H1 (cell line): ENCODE results near the gene USP36. TPM values are rescaled to one million over a fixed set of nuclear protein-coding genes. Genes with fewer than 3 reads are reported as not detected.
A peak's percentile ranks its signal among the peaks of the same experiment; 100 is the strongest.

ENCODE experiments used
- CTCF ChIA-PET: fragments of 300-600 bp; sonication (Branson Sonifier 250); formaldehyde crosslinking; loops from one replicate; lab custom pipeline; 2021; ENCODE audit not compliant: partially characterized antibody; lab: Charles Lee
- POLR2A ChIA-PET: fragments of 300-600 bp; sonication (Branson Sonifier 250); formaldehyde crosslinking; loops from one replicate; lab custom pipeline; 2021; ENCODE audit warnings: inconsistent platforms; ENCODE audit not compliant: partially characterized antibody; lab: Charles Lee
- DNase-seq, 2 experiments: peaks; one replicate each; pipeline versions ENCODE4 v3.0.0 to v3.0.0-alpha.2; 2010 to 2022; ENCODE audit warnings: low spot score in 2 of 2, low read depth in 1 of 2, mixed read lengths in 1 of 2
- FAIRE-seq: peaks from 2 replicates; lab custom pipeline; 2011; peaks lifted over from hg19 to GRCh38; lab: Jason Lieb, UNC
- H2AFZ ChIP-seq: 2 replicates; pipeline ENCODE4 v1.8.1; 2012; ENCODE audit warnings: low read length, inconsistent platforms
- H2AK5ac ChIP-seq: 2 replicates; pipeline ENCODE4 v1.6.1; 2013; ENCODE audit warnings: low read depth, low read length
- H2BK120ac ChIP-seq: replicated peaks from 2 replicates; pipeline ENCODE3; 2013; ENCODE audit warnings: low read depth, low read length, inconsistent platforms
- H2BK12ac ChIP-seq: 2 replicates; pipeline ENCODE4 v1.6.1; 2013; ENCODE audit warnings: low read depth, low read length
- H2BK15ac ChIP-seq: 2 replicates; pipeline ENCODE4 v1.6.1; 2013; ENCODE audit warnings: low read length
- H2BK20ac ChIP-seq: 2 replicates; pipeline ENCODE4 v1.6.1; 2013; ENCODE audit warnings: low read length
- H2BK5ac ChIP-seq: 2 replicates; pipeline ENCODE4 v1.6.1; 2013; ENCODE audit warnings: low read depth, low read length
- H3K14ac ChIP-seq: 2 replicates; pipeline ENCODE4 v1.6.1; 2013; ENCODE audit warnings: inconsistent platforms; ENCODE audit not compliant: insufficient read length
- H3K18ac ChIP-seq: 2 replicates; pipeline ENCODE4 v1.6.1; 2013; ENCODE audit warnings: low read length; ENCODE audit errors: extremely low read depth
- H3K23ac ChIP-seq: 2 replicates; pipeline ENCODE4 v1.6.1; 2013; ENCODE audit warnings: inconsistent platforms; ENCODE audit not compliant: insufficient read length
- H3K23me2 ChIP-seq: 2 replicates; pipeline ENCODE4 v1.6.1; 2013; ENCODE audit warnings: low read depth, low read length
- H3K27ac ChIP-seq: 2 replicates; pipeline ENCODE4 v1.6.1; 2011; ENCODE audit warnings: low read depth, low read length, inconsistent platforms
- H3K27me3 ChIP-seq, 4 experiments: replicated peaks in 1 of 4; 1 replicate in 1 of 4; 2 replicates in 3 of 4; pipeline versions ENCODE4 v1.6.1 to v1.8.1; 2011 to 2013; ENCODE audit warnings: low read length in 3 of 4, mild to moderate bottlenecking in 3 of 4, inconsistent platforms in 2 of 4, mixed read lengths in 2 of 4, moderate library complexity in 1 of 4; ENCODE audit not compliant: control insufficient read depth in 3 of 4, insufficient read depth in 3 of 4; ENCODE audit errors: extremely low read depth in 1 of 4
- H3K36me3 ChIP-seq, 4 experiments: 2 replicates each; pipeline versions ENCODE4 v1.6.1 to v1.8.1; 2011 to 2013; ENCODE audit warnings: mild to moderate bottlenecking in 4 of 4, low read length in 3 of 4, moderate library complexity in 2 of 4, control low read depth in 1 of 4, inconsistent platforms in 1 of 4; ENCODE audit not compliant: insufficient read depth in 4 of 4, control insufficient read depth in 2 of 4
- H3K4ac ChIP-seq: replicated peaks from 2 replicates; pipeline ENCODE3; 2013; ENCODE audit warnings: low read length, low read depth, mixed read lengths, inconsistent platforms; ENCODE audit not compliant: insufficient read length
- H3K4me1 ChIP-seq, 4 experiments: replicated peaks in 1 of 4; 1 replicate in 1 of 4; 2 replicates in 3 of 4; pipeline versions ENCODE4 v1.6.1 to v1.8.1; 2011 to 2013; ENCODE audit warnings: low read length in 3 of 4, inconsistent platforms in 2 of 4, mixed read lengths in 1 of 4; ENCODE audit not compliant: insufficient read depth in 4 of 4, control insufficient read depth in 3 of 4
- H3K4me2 ChIP-seq, 2 experiments: 2 replicates each; pipeline versions ENCODE4 v1.6.1 to v1.8.1; 2011 to 2013; ENCODE audit warnings: low read depth in 2 of 2, low read length in 2 of 2, control low read depth in 1 of 2, inconsistent platforms in 1 of 2, mild to moderate bottlenecking in 1 of 2; ENCODE audit not compliant: insufficient read depth in 1 of 2
- H3K4me3 ChIP-seq, 4 experiments: fragments of 200-600, 300-600 bp in 1 of 4; sonication (generic), shearing (Covaris generic), sonication (Bioruptor Twin) in 1 of 4; 2 replicates each; pipeline versions ENCODE4 v1.5.1 to v1.8.1; 2011 to 2016; ENCODE audit warnings: low read length in 4 of 4, low read depth in 3 of 4, control low read depth in 2 of 4, inconsistent platforms in 2 of 4, mild to moderate bottlenecking in 2 of 4, mixed read lengths in 1 of 4, moderate library complexity in 1 of 4; ENCODE audit not compliant: insufficient read depth in 2 of 4; ENCODE audit errors: extremely low read depth in 1 of 4
- H3K56ac ChIP-seq: replicated peaks from 2 replicates; pipeline ENCODE3; 2013; ENCODE audit warnings: low read depth, mild to moderate bottlenecking, mixed read lengths, low read length, inconsistent platforms; ENCODE audit not compliant: insufficient read length
- H3K79me1 ChIP-seq: 2 replicates; pipeline ENCODE4 v1.6.1; 2013; ENCODE audit warnings: low read depth, low read length, control low read depth
- H3K79me2 ChIP-seq, 2 experiments: 2 replicates each; pipeline versions ENCODE4 v1.6.1 to v1.8.1; 2012 to 2013; ENCODE audit warnings: low read length in 2 of 2, mild to moderate bottlenecking in 2 of 2, inconsistent platforms in 1 of 2; ENCODE audit not compliant: insufficient read depth in 2 of 2, control insufficient read depth in 1 of 2
- H3K9ac ChIP-seq, 4 experiments: replicated peaks in 1 of 4; 1 replicate in 1 of 4; 2 replicates in 3 of 4; pipeline versions ENCODE4 v1.6.1 to v1.8.1; 2011 to 2013; ENCODE audit warnings: low read depth in 3 of 4, low read length in 3 of 4, control low read depth in 2 of 4, mild to moderate bottlenecking in 2 of 4, moderate library complexity in 2 of 4, inconsistent platforms in 1 of 4; ENCODE audit errors: extremely low read depth in 1 of 4
- H3K9me3 ChIP-seq, 2 experiments: 2 replicates each; pipeline versions ENCODE4 v1.6.1 to v1.8.1; 2012 to 2013; ENCODE audit warnings: mild to moderate bottlenecking in 2 of 2, moderate library complexity in 2 of 2, control low read depth in 1 of 2, inconsistent platforms in 1 of 2, low read depth in 1 of 2, low read length in 1 of 2, mixed read lengths in 1 of 2; ENCODE audit not compliant: insufficient read depth in 2 of 2
- H4K20me1 ChIP-seq, 2 experiments: replicated peaks in 1 of 2; 2 replicates each; pipeline versions ENCODE3 to v1.8.1; 2011 to 2013; ENCODE audit warnings: inconsistent platforms in 2 of 2, low read length in 2 of 2, mild to moderate bottlenecking in 1 of 2; ENCODE audit not compliant: insufficient read depth in 2 of 2, control insufficient read depth in 1 of 2
- H4K5ac ChIP-seq: 2 replicates; pipeline ENCODE4 v1.6.1; 2013; ENCODE audit warnings: low read length, low read depth, mixed read lengths, inconsistent platforms; ENCODE audit not compliant: insufficient read length
- H4K8ac ChIP-seq: 2 replicates; pipeline ENCODE4 v1.8.0; 2013; ENCODE audit warnings: mild to moderate bottlenecking, moderate library complexity, low read length, inconsistent platforms; ENCODE audit not compliant: insufficient read depth; ENCODE audit errors: extremely low read depth
- H4K91ac ChIP-seq: replicated peaks from 2 replicates; pipeline ENCODE3; 2013; ENCODE audit warnings: low read length, mixed read lengths, inconsistent platforms; ENCODE audit not compliant: insufficient read length
- CTCF ChIP-seq, 3 experiments: IDR thresholded peaks; 1 replicate in 2 of 3; 2 replicates in 1 of 3; pipeline versions ENCODE4 v1.5.1 to v1.6.1; 2011; ENCODE audit warnings: low read length in 3 of 3, mild to moderate bottlenecking in 3 of 3, inconsistent platforms in 2 of 3, low read depth in 1 of 3, moderate library complexity in 1 of 3; ENCODE audit not compliant: insufficient read depth in 1 of 3; ENCODE audit errors: control extremely low read depth in 1 of 3
- GABPA ChIP-seq: IDR thresholded peaks from 2 replicates; pipeline ENCODE4 v1.6.1; 2011; ENCODE audit warnings: mild to moderate bottlenecking, low read length, moderate library complexity, borderline replicate concordance; ENCODE audit not compliant: insufficient read depth
- KDM4A ChIP-seq: IDR thresholded peaks from one replicate; pipeline ENCODE4 v1.7.1; 2012; ENCODE audit warnings: low read depth, mild to moderate bottlenecking, moderate library complexity, low read length, inconsistent platforms; ENCODE audit not compliant: severe bottlenecking
- RAD21 ChIP-seq, 2 experiments: IDR thresholded peaks in 1 of 2; conservative IDR thresholded peaks in 1 of 2; 2 replicates each; pipeline ENCODE4 v1.6.1; 2011; ENCODE audit warnings: low read depth in 2 of 2, low read length in 2 of 2, improper control_type of control experiment in 1 of 2, inconsistent platforms in 1 of 2, mild to moderate bottlenecking in 1 of 2, moderate library complexity in 1 of 2
- RNF2 ChIP-seq: fragments of 200-900, 300-1000 bp; sonication (generic); IDR thresholded peaks from 2 replicates; pipeline ENCODE4 v1.7.1; 2016; ENCODE audit warnings: borderline replicate concordance, low read depth, mild to moderate bottlenecking, antibody characterized with exemption, low read length; ENCODE audit not compliant: poor library complexity, severe bottlenecking; ENCODE audit errors: missing control alignments
- SP1 ChIP-seq: IDR thresholded peaks from 2 replicates; pipeline ENCODE4 v1.6.1; 2011; ENCODE audit warnings: low read depth, low read length
- SRF ChIP-seq: IDR thresholded peaks from 2 replicates; pipeline ENCODE4 v1.6.1; 2011; ENCODE audit warnings: mild to moderate bottlenecking, low read depth, low read length, moderate library complexity
- YY1 ChIP-seq: IDR thresholded peaks from 2 replicates; pipeline ENCODE4 v1.6.1; 2011; ENCODE audit warnings: low read depth, mild to moderate bottlenecking, low read length
- WGBS, 2 experiments: shearing (Covaris generic) in 1 of 2; methylation state at CpG; one replicate each; pipeline versions ENCODE4 v1.1.6 to v1.1.7; 2013 to 2015; ENCODE audit warnings: low lambda C conversion rate in 2 of 2, mixed read lengths in 2 of 2, inconsistent platforms in 1 of 2, low coverage in 1 of 2, missing lambda C conversion rate in 1 of 2; ENCODE audit not compliant: insufficient replicate concordance in 2 of 2, insufficient coverage in 1 of 2, insufficient read length in 1 of 2; ENCODE audit errors: extremely low coverage in 1 of 2, missing lambda C conversion rate in 1 of 2; 5-methylcytosine and 5-hydroxymethylcytosine counted together
- polyA plus RNA-seq, 7 experiments: library from polyadenylated mRNA; depleted of rRNA in 3 of 7; stranded (reverse) in 5 of 7; unstranded in 2 of 7; fragments of >200 nt in 5 of 7; fragments of 200-250 nt in 2 of 7; gene quantifications; 1 replicate in 5 of 7; 2 replicates in 1 of 7; 4 replicates in 1 of 7; pipeline versions ENCODE4 v1.2.1 to v1.2.3, GENCODE V29; 2011 to 2013; ENCODE audit warnings: missing spikeins in 2 of 7, mixed read lengths in 2 of 7
- total RNA-seq: library from RNA; stranded (reverse); fragmentation: NEBNext Ultra II Directional; extraction: Animal tissue kit (Norgen Biotek cat#: 25700); gene quantifications from 2 replicates; pipeline ENCODE4 v1.2.1, GENCODE V29; 2021

The USP36 gene
- total and polyA plus RNA-seq, 2 of the 8 experiments (the other 6 are each of a cell fraction or from before 2014, with no cell fraction given) = 40.7 to 67.7 TPM

- WGBS, 2 experiments = 66% methylated on average over 10 of the region's 10 CpGs; no CpG with 5 or more reads in 1 of the 2 experiments
- FAIRE-seq = no peak
- peak; percentile 70 to 96 (median 90) for TF ChIP-seq CTCF (IDR thresholded peaks at IDR 0.05; ENCODE audit: control extremely low read depth in 1 of 3, insufficient read depth in 1 of 3, low read depth in 1 of 3, low read length in 3 of 3)
- peak; percentile 44 to 55 for TF ChIP-seq RAD21 (IDR thresholded peaks at IDR 0.05 in 1 of 2, conservative IDR thresholded peaks at IDR 0.05 in 1 of 2; ENCODE audit: low read depth in 2 of 2, low read length in 2 of 2)
- TF ChIP-seq SP1 = no peak
- TF ChIP-seq GABPA = peak; percentile 60; the same call in 1 of the 2 replicates
- peak; percentile 94 for TF ChIP-seq YY1
- no peak for TF ChIP-seq SRF
- TF ChIP-seq KDM4A = no peak
- TF ChIP-seq RNF2 = no peak
Observed at GRCh38 chr17:78842881-78843565, 2.4 kb upstream of the USP36 start.

More at GRCh38 chr17:78842881-78843565, 2.4 kb upstream of the USP36 start:
- Histone ChIP-seq H3K14ac (no peak overlapping the region), H3K27ac (no peak overlapping the region), H4K5ac (no peak overlapping the region), H3K56ac (no peak overlapping the region), H3K18ac (no peak overlapping the region), H3K27me3 (no peaks in the 10 kb centered on the region), H2BK15ac (no peak overlapping the region), H3K4me3 (no peak overlapping the region), H4K8ac (no peak overlapping the region; the same call in 1 of the 2 replicates), H3K4me1 (peaks cover 2 to 12% (median 5%) of the 10 kb centered on the region in 4 experiments), H3K4ac (no peak overlapping the region), H2BK12ac (no peak overlapping the region), H2BK120ac (no peak overlapping the region), H2BK20ac (no peak overlapping the region), H3K4me2 (no peak overlapping the region), H3K9ac (no peak overlapping the region), H3K23me2 (peaks cover 3% of the 10 kb centered on the region), H3K23ac (no peak overlapping the region), H3K79me1 (peaks cover 5% of the 10 kb centered on the region), H2AK5ac (no peak overlapping the region), H2AFZ (no peak overlapping the region), H2BK5ac (no peak overlapping the region), H3K9me3 (no peaks in the 10 kb centered on the region), H3K36me3 (no peaks in the 10 kb centered on the region; a peak in 1 of 8 replicates), H4K20me1 (peaks cover 4 to 12% of the 10 kb centered on the region in 2 experiments), H3K79me2 (peaks cover 14 to 19% of the 10 kb centered on the region in 2 experiments), H4K91ac (no peak overlapping the region)
- POLR2A ChIA-PET = interaction anchor here (0.7 to 2.3 kb wide), 3 partner anchors 10 to 132 kb away, joined by 3 to 5 read pairs (median 5); no protein-coding TSS in a partner anchor
- DNase-seq = peak in 1 of 2 experiments; percentile 64
- CTCF ChIA-PET = interaction anchor here (0.6 to 3.8 kb wide), 25 partner anchors 10 to 558 kb away, joined by 3 to 18 read pairs (median 3); no protein-coding TSS in a partner anchor
